HepG2 (cell line): ENCODE measurements around the gene FAM83F. TPM values are rescaled to one million over a fixed set of nuclear protein-coding genes. Genes with fewer than 3 reads are reported as not detected.

Experiments used
- ATM ChIP-seq: fragments of 450-650 bp; IDR thresholded peaks from 2 replicates; pipeline ENCODE4 v1.7.1; 2017; ENCODE audit warnings: mild to moderate bottlenecking, borderline replicate concordance
- BCL6 ChIP-seq: IDR thresholded peaks from 2 replicates; pipeline ENCODE4 v1.6.1; 2016; ENCODE audit warnings: missing genetic modification reagents, missing compliant biosample characterization
- GABPA ChIP-seq, 2 experiments: IDR thresholded peaks; 2 replicates each; pipeline ENCODE4 v1.6.1; 2011 to 2016; ENCODE audit warnings: low read depth in 2 of 2, low read length in 1 of 2, missing biosample characterization in 1 of 2, missing genetic modification characterization in 1 of 2
- HDAC6 ChIP-seq: fragments of 200-600 bp; sonication (generic); IDR thresholded peaks from 2 replicates; pipeline ENCODE4 v1.7.0; 2017; ENCODE audit warnings: mild to moderate bottlenecking, antibody characterized with exemption, low read length, low read depth
- JARID2 ChIP-seq: sonication (generic); formaldehyde crosslinking; IDR thresholded peaks from 2 replicates; pipeline ENCODE4 v1.8.1; 2023; ENCODE audit warnings: missing genetic modification reagents, inconsistent platforms; ENCODE audit not compliant: insufficient replicate concordance
- JUN ChIP-seq: sonication (generic); formaldehyde crosslinking; IDR thresholded peaks from 2 replicates; pipeline ENCODE4 v1.4.0; 2020; ENCODE audit warnings: mild to moderate bottlenecking, missing genetic modification reagents
- LCORL ChIP-seq, 2 experiments: fragments of 450-650 bp in 1 of 2; sonication (generic) in 1 of 2; formaldehyde crosslinking in 1 of 2; IDR thresholded peaks; 2 replicates each; pipeline versions ENCODE4 v1.5.0 to v1.6.1; 2017 to 2020; ENCODE audit warnings: antibody characterized with exemption in 1 of 2, missing genetic modification reagents in 1 of 2
- MXI1 ChIP-seq: IDR thresholded peaks from 3 replicates; pipeline ENCODE4 v1.6.1; 2012; ENCODE audit warnings: low read depth, low read length, inconsistent platforms, borderline replicate concordance
- MYC ChIP-seq: sonication (generic); formaldehyde crosslinking; IDR thresholded peaks from 2 replicates; pipeline ENCODE4 v1.9.0; 2021; ENCODE audit warnings: missing genetic modification reagents, borderline replicate concordance
- RAD21 ChIP-seq: fragments of 450-650 bp; formaldehyde crosslinking; IDR thresholded peaks from 2 replicates; pipeline ENCODE4 v1.5.0; 2020; ENCODE audit warnings: mild to moderate bottlenecking
- SOX5 ChIP-seq: IDR thresholded peaks from 2 replicates; pipeline ENCODE4 v1.6.1; 2016; ENCODE audit warnings: borderline replicate concordance
- SRF ChIP-seq: IDR thresholded peaks from 2 replicates; pipeline ENCODE4 v1.6.1; 2011; ENCODE audit warnings: mild to moderate bottlenecking, low read depth, low read length, moderate library complexity
- ZBTB42 ChIP-seq: sonication (generic); formaldehyde crosslinking; IDR thresholded peaks from 2 replicates; pipeline ENCODE4 v1.5.0; 2020; ENCODE audit warnings: mild to moderate bottlenecking, missing genetic modification reagents
- ZNF124 ChIP-seq: sonication (generic); formaldehyde crosslinking; IDR thresholded peaks from 2 replicates; pipeline ENCODE4 v1.4.0; 2020; ENCODE audit warnings: missing genetic modification reagents
- ZNF296 ChIP-seq: sonication (generic); formaldehyde crosslinking; conservative IDR thresholded peaks from 2 replicates; pipeline ENCODE4 v1.5.0; 2020; ENCODE audit warnings: mild to moderate bottlenecking, missing genetic modification reagents
- ZNF570 ChIP-seq: sonication (generic); formaldehyde crosslinking; IDR thresholded peaks from 2 replicates; pipeline ENCODE4 v1.4.0; 2020; ENCODE audit warnings: mild to moderate bottlenecking, missing genetic modification reagents, borderline replicate concordance
- ZNF766 ChIP-seq: sonication (generic); formaldehyde crosslinking; IDR thresholded peaks from 2 replicates; pipeline ENCODE4 v1.5.0; 2020; ENCODE audit warnings: missing genetic modification reagents, borderline replicate concordance
- ZNF772 ChIP-seq: sonication (generic); formaldehyde crosslinking; IDR thresholded peaks from 2 replicates; pipeline ENCODE4 v1.5.0; 2020; ENCODE audit warnings: mild to moderate bottlenecking, missing genetic modification reagents
- ZZZ3 ChIP-seq: sonication (generic); formaldehyde crosslinking; IDR thresholded peaks from 2 replicates; pipeline ENCODE4 v1.4.0; 2020; ENCODE audit warnings: missing genetic modification reagents, mild to moderate bottlenecking, borderline replicate concordance
- polyA plus RNA-seq, 8 experiments: library from polyadenylated mRNA; depleted of rRNA in 3 of 8; stranded (reverse) in 7 of 8; unstranded in 1 of 8; fragments of >200 nt; fragmentation: Illumina TruSeq in 4 of 8; extraction: Trizol in 4 of 8; gene quantifications; 2 replicates each; pipeline versions ENCODE4 v1.2.1 to v1.2.3, GENCODE V29; 2011 to 2016; ENCODE audit warnings: low read depth in 4 of 8, missing spikeins in 1 of 8, mixed read lengths in 1 of 8; ENCODE audit not compliant: insufficient read depth in 1 of 8
- total RNA-seq, 5 experiments: library from RNA; depleted of rRNA; stranded (reverse); fragments of >200 nt; fragmentation: Illumina TruSeq; extraction: Trizol; gene quantifications; 2 replicates each; pipeline ENCODE4 v1.2.3, GENCODE V29; 2016; ENCODE audit warnings: low read depth in 1 of 5
- TF ChIP-seq, protein P1 (sequence below): IDR thresholded peaks from 2 replicates; pipeline ENCODE4 v1.6.1; 2016
- TF ChIP-seq, protein P2 (sequence below): sonication (generic); formaldehyde crosslinking; IDR thresholded peaks from 2 replicates; pipeline ENCODE4 v1.8.0; 2023; ENCODE audit warnings: mild to moderate bottlenecking, missing genetic modification reagents
- TF ChIP-seq, protein P3 (sequence below): sonication (generic); formaldehyde crosslinking; IDR thresholded peaks from 2 replicates; pipeline ENCODE4 v1.5.0; 2020; ENCODE audit warnings: missing genetic modification reagents
- TF ChIP-seq, protein P4 (sequence below): IDR thresholded peaks from 2 replicates; pipeline ENCODE4 v1.6.1; 2016; ENCODE audit warnings: low read depth, control low read depth

The FAM83F gene
- total and polyA plus RNA-seq, 2 of the 13 experiments (the other 11 are each of a cell fraction or from before 2014, with no cell fraction given) = not detected

DNA sequence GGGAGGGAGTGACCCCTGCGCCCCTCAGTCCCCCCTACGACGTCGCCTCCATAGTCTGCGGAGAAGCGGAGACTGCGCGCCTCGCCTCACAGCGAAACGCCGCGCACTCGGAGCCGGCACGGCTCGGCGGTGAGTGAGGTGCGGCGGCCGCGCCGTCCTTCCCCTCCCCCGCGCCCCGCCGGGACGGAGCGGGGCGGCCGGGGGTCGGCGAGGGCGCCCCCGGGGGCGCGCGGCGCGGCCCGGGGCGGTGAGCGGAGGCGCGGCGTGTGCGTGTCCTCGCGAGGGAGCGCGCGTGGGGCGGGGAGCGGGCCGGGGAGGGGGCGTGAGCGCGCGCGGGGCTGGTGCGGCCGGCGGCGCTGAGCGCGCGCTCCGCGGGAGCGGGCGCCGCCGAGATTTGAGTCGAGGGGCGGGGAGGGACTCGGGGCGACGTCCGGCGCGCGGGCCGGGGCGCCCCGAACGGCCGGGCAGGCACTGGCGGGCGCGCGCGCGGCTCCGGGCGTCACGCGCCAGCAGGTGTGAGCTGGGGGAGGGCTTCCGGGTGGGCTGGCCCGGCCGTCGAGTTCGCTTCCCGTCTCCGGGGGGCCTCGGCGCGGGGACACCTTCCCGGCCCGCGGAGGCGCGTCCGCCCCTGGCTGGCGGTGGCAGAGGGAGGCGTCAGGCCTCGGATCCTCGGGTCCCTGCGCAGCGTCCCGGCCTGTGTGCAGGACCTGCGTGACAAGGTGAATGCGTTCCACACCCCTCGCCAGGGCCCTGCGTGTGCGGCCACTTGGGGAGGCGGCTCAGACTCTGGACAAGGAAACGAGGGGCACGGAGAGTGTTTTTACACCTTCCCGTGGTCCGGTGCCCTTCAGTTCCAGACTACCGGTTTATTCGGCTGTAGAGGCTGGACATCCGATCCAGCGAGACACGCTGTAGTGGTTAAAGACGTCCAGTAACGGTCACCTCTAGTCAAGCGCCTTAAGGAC lies 50.4 kb downstream of the FAM83F start (continued):
- TF ChIP-seq, protein P1, sequence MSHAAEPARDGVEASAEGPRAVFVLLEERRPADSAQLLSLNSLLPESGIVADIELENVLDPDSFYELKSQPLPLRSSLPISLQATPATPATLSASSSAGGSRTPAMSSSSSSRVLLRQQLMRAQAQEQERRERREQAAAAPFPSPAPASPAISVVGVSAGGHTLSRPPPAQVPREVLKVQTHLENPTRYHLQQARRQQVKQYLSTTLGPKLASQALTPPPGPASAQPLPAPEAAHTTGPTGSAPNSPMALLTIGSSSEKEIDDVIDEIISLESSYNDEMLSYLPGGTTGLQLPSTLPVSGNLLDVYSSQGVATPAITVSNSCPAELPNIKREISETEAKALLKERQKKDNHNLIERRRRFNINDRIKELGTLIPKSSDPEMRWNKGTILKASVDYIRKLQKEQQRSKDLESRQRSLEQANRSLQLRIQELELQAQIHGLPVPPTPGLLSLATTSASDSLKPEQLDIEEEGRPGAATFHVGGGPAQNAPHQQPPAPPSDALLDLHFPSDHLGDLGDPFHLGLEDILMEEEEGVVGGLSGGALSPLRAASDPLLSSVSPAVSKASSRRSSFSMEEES (CRISPR knock-in tag) = peak; percentile 28; the same call in 1 of the 2 replicates
- TF ChIP-seq, protein P2, sequence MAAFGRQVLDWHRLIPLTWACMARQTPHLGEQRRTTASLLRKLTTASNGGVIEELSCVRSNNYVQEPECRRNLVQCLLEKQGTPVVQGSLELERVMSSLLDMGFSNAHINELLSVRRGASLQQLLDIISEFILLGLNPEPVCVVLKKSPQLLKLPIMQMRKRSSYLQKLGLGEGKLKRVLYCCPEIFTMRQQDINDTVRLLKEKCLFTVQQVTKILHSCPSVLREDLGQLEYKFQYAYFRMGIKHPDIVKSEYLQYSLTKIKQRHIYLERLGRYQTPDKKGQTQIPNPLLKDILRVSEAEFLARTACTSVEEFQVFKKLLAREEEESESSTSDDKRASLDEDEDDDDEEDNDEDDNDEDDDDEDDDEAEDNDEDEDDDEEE (CRISPR knock-in tag) = no peak; the same call in 1 of the 2 replicates
- no peak for TF ChIP-seq ZBTB42 (CRISPR knock-in tag)
- TF ChIP-seq, protein P3, sequence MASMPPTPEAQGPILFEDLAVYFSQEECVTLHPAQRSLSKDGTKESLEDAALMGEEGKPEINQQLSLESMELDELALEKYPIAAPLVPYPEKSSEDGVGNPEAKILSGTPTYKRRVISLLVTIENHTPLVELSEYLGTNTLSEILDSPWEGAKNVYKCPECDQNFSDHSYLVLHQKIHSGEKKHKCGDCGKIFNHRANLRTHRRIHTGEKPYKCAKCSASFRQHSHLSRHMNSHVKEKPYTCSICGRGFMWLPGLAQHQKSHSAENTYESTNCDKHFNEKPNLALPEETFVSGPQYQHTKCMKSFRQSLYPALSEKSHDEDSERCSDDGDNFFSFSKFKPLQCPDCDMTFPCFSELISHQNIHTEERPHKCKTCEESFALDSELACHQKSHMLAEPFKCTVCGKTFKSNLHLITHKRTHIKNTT (CRISPR knock-in tag) = no peak
- no peak for TF ChIP-seq ZNF766 (CRISPR knock-in tag)
- TF ChIP-seq, protein P4, sequence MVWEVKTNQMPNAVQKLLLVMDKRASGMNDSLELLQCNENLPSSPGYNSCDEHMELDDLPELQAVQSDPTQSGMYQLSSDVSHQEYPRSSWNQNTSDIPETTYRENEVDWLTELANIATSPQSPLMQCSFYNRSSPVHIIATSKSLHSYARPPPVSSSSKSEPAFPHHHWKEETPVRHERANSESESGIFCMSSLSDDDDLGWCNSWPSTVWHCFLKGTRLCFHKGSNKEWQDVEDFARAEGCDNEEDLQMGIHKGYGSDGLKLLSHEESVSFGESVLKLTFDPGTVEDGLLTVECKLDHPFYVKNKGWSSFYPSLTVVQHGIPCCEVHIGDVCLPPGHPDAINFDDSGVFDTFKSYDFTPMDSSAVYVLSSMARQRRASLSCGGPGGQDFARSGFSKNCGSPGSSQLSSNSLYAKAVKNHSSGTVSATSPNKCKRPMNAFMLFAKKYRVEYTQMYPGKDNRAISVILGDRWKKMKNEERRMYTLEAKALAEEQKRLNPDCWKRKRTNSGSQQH (CRISPR knock-in tag) = 0 out of 2 replicates have a peak, but pooled peaks have one; percentile 10
- 0 out of 2 replicates have a peak, but pooled peaks have one; percentile 19 for TF ChIP-seq BCL6 (CRISPR knock-in tag)
- TF ChIP-seq ZZZ3 = no peak
- TF ChIP-seq JUN (CRISPR knock-in tag) = no peak
- peak; percentile 71 for TF ChIP-seq GABPA (IDR thresholded peaks at IDR 0.05; ENCODE audit: low read depth, low read length)
- TF ChIP-seq GABPA (CRISPR knock-in tag; IDR thresholded peaks at IDR 0.05; ENCODE audit: low read depth) = peak; percentile 65
- no peak; the same call in 1 of the 2 replicates for TF ChIP-seq ZNF124 (CRISPR knock-in tag)
- TF ChIP-seq ZNF570 = no peak
- no peak for TF ChIP-seq SOX5 (CRISPR knock-in tag)
- TF ChIP-seq JARID2 (CRISPR knock-in tag) = no peak
- TF ChIP-seq MXI1 = peak; percentile 10; the same call in 1 of the 3 replicates
- no peak for TF ChIP-seq SRF
- no peak for TF ChIP-seq ZNF296 (CRISPR knock-in tag)
- no peak for TF ChIP-seq LCORL (IDR thresholded peaks at IDR 0.05)
- 0 out of 2 replicates have a peak, but pooled peaks have one; percentile 32 for TF ChIP-seq LCORL (CRISPR knock-in tag; IDR thresholded peaks at IDR 0.05)
- TF ChIP-seq HDAC6 = no peak
- TF ChIP-seq MYC (CRISPR knock-in tag) = peak; percentile 42; the same call in 1 of the 2 replicates
- TF ChIP-seq RAD21 = peak; percentile 45; the same call in 1 of the 2 replicates
- TF ChIP-seq ATM = no peak
- 0 out of 2 replicates have a peak, but pooled peaks have one; percentile 48 for TF ChIP-seq ZNF772 (CRISPR knock-in tag)
